Keratinocyte (primary cell): ENCODE results near the gene TGFBRAP1. TPM values are rescaled to one million over a fixed set of nuclear protein-coding genes. Genes with fewer than 3 reads are reported as not detected.

ENCODE experiments used
- DNase-seq: peaks from one replicate; pipeline ENCODE4 v3.0.0-alpha.2; 2011; ENCODE audit warnings: low read depth, missing footprints, low spot score
- FAIRE-seq: peaks from 2 replicates; lab custom pipeline; 2011; peaks lifted over from hg19 to GRCh38; lab: Jason Lieb, UNC
- H2AFZ ChIP-seq: 2 replicates; pipeline ENCODE4 v1.6.0; 2012; ENCODE audit warnings: low read length, control low read depth, inconsistent platforms; ENCODE audit not compliant: control insufficient read depth
- H3K27ac ChIP-seq: 2 replicates; pipeline ENCODE4 v1.5.1; 2011; ENCODE audit warnings: low read length; ENCODE audit not compliant: control insufficient read depth, insufficient read depth
- H3K27me3 ChIP-seq: 3 replicates; pipeline ENCODE4 v1.6.0; 2011; ENCODE audit warnings: low read length; ENCODE audit not compliant: control insufficient read depth, insufficient read depth; ENCODE audit errors: extremely low read depth
- H3K36me3 ChIP-seq, 2 experiments: 2 replicates in 1 of 2; 3 replicates in 1 of 2; pipeline ENCODE4 v1.5.1; 2011; ENCODE audit warnings: low read length in 2 of 2, mild to moderate bottlenecking in 1 of 2; ENCODE audit not compliant: control insufficient read depth in 2 of 2, insufficient read depth in 2 of 2; ENCODE audit errors: extremely low read depth in 1 of 2
- H3K4me1 ChIP-seq: 3 replicates; pipeline ENCODE4 v1.5.1; 2011; ENCODE audit warnings: low read length; ENCODE audit not compliant: control insufficient read depth, insufficient read depth; ENCODE audit errors: extremely low read depth
- H3K4me2 ChIP-seq: 3 replicates; pipeline ENCODE4 v1.6.0; 2011; ENCODE audit warnings: low read depth, low read length; ENCODE audit not compliant: control insufficient read depth, insufficient read depth; ENCODE audit errors: extremely low read depth
- H3K4me3 ChIP-seq, 3 experiments: fragments of 200-600 bp in 1 of 3; sonication (generic) in 1 of 3; 2 replicates in 2 of 3; 3 replicates in 1 of 3; pipeline ENCODE4 v1.5.1; 2011 to 2016; ENCODE audit warnings: low read length in 3 of 3, mild to moderate bottlenecking in 3 of 3, control low read depth in 2 of 3, inconsistent platforms in 1 of 3, low read depth in 1 of 3, mixed read lengths in 1 of 3, mixed run types in 1 of 3, moderate library complexity in 1 of 3; ENCODE audit not compliant: control insufficient read depth in 2 of 3, insufficient read depth in 2 of 3; ENCODE audit errors: extremely low read depth in 1 of 3
- H3K79me2 ChIP-seq: 2 replicates; pipeline ENCODE4 v1.6.0; 2012; ENCODE audit warnings: low read length; ENCODE audit not compliant: control insufficient read depth, insufficient read depth
- H3K9ac ChIP-seq: 3 replicates; pipeline ENCODE4 v1.6.0; 2011; ENCODE audit warnings: low read length; ENCODE audit not compliant: control insufficient read depth, insufficient read depth; ENCODE audit errors: extremely low read depth
- H3K9me1 ChIP-seq: 3 replicates; pipeline ENCODE4 v1.6.0; 2011; ENCODE audit warnings: low read length; ENCODE audit not compliant: control insufficient read depth, insufficient read depth; ENCODE audit errors: extremely low read depth
- H3K9me3 ChIP-seq: 2 replicates; pipeline ENCODE4 v1.5.1; 2012; ENCODE audit warnings: low read depth, low read length; ENCODE audit not compliant: control insufficient read depth
- H4K20me1 ChIP-seq: 3 replicates; pipeline ENCODE4 v1.6.0; 2011; ENCODE audit warnings: low read length; ENCODE audit not compliant: control insufficient read depth, insufficient read depth; ENCODE audit errors: extremely low read depth
- CTCF ChIP-seq, 3 experiments: IDR thresholded peaks in 1 of 3; conservative IDR thresholded peaks in 1 of 3; optimal IDR thresholded peaks in 1 of 3; 2 replicates in 2 of 3; 3 replicates in 1 of 3; pipeline versions ENCODE3 to v1.5.1; 2011; ENCODE audit warnings: low read length in 3 of 3, mild to moderate bottlenecking in 3 of 3, moderate library complexity in 2 of 3, control low read depth in 1 of 3, inconsistent platforms in 1 of 3; ENCODE audit not compliant: insufficient read depth in 2 of 3; ENCODE audit errors: extremely low read depth in 1 of 3
- EZH2 ChIP-seq: IDR thresholded peaks from one replicate; pipeline ENCODE4 v1.6.1; 2012; ENCODE audit warnings: inconsistent platforms, mild to moderate bottlenecking, low read length, moderate library complexity
- dilution Hi-C: fragments of 300-500 bp; cut with MboI; formaldehyde crosslinking; loops from one replicate; pipeline ENCODE4 v1.7.0; 2020; ENCODE audit warnings: low sequenced_read_pairs; ENCODE audit not compliant: extremely low pct_ligation_motif_present
- polyA plus RNA-seq, 5 experiments: library from polyadenylated mRNA; depleted of rRNA in 3 of 5; stranded (reverse) in 3 of 5; stranded (forward) in 1 of 5; unstranded in 1 of 5; fragments of >200 nt; gene quantifications; 1 replicate in 1 of 5; 2 replicates in 3 of 5; 3 replicates in 1 of 5; pipeline versions ENCODE4 v1.2.1 to v1.2.3, GENCODE V29; 2011 to 2012; ENCODE audit warnings: missing spikeins in 2 of 5, low read depth in 1 of 5, low replicate concordance in 1 of 5

Gene TGFBRAP1
- polyA plus RNA-seq, 1 donor (not counting 4 experiments of a cell fraction or from before 2014, with no cell fraction given) = 9.3 TPM

- Histone ChIP-seq H3K27me3 (no peaks in the 10 kb centered on the region), H3K4me3 (no peak overlapping the region), H3K27ac (no peak overlapping the region), H3K9me1 (no peaks in the 10 kb centered on the region), H4K20me1 (no peaks in the 10 kb centered on the region), H3K79me2 (no peaks in the 10 kb centered on the region), H3K9ac (no peak overlapping the region), H2AFZ (no peak overlapping the region), H3K4me2 (no peak overlapping the region), H3K9me3 (no peaks in the 10 kb centered on the region), H3K4me1 (peaks cover 12% of the 10 kb centered on the region), H3K36me3 (peaks cover 10 to 13% of the 10 kb centered on the region in 2 experiments)
- FAIRE-seq (no peak), DNase-seq (no peak)
- TF ChIP-seq EZH2 (no peak), CTCF (optimal IDR thresholded peaks at IDR 0.05 in 1 of 3, IDR thresholded peaks at IDR 0.05 in 1 of 3, conservative IDR thresholded peaks at IDR 0.05 in 1 of 3; ENCODE audit: extremely low read depth in 1 of 3, insufficient read depth in 2 of 3, low read length in 3 of 3) (no peak)
- dilution Hi-C loops = no loop called here
These were observed 41.4 kb downstream of the TGFBRAP1 start for GRCh38 chr2:105288133-105288532.

GRCh38 chr2:105287692-105288091, 41.8 kb downstream of the TGFBRAP1 start:
- Histone ChIP-seq H3K79me2 (no peaks in the 10 kb centered on the region), H3K36me3 (peaks cover 10 to 13% of the 10 kb centered on the region in 2 experiments), H3K27me3 (no peaks in the 10 kb centered on the region), H3K9me3 (no peaks in the 10 kb centered on the region), H3K4me2 (no peak overlapping the region), H3K4me3 (no peak overlapping the region), H4K20me1 (no peaks in the 10 kb centered on the region), H3K27ac (no peak overlapping the region), H3K9me1 (no peaks in the 10 kb centered on the region), H3K9ac (no peak overlapping the region), H3K4me1 (peaks cover 12% of the 10 kb centered on the region), H2AFZ (no peak overlapping the region)
- no peak for FAIRE-seq
- dilution Hi-C loops = no loop called here
- DNase-seq = no peak
- peak; percentile 47 to 66 (median 63) for TF ChIP-seq CTCF (optimal IDR thresholded peaks at IDR 0.05 in 1 of 3, IDR thresholded peaks at IDR 0.05 in 1 of 3, conservative IDR thresholded peaks at IDR 0.05 in 1 of 3; ENCODE audit: extremely low read depth in 1 of 3, insufficient read depth in 2 of 3, low read length in 3 of 3)
- no peak for TF ChIP-seq EZH2
